GM18858 (cell line): ENCODE measurements around the gene GLIS1.
"Not testable (repeated sequence)": the region's sequence is repeated elsewhere in the genome, so short reads cannot be mapped to it uniquely, and the experiment has no call there.

Source experiments
- ATAC-seq: cut with Tn5 transposase; IDR thresholded peaks from one replicate; pipeline ENCODE4 v1.9.1; 2021; ENCODE audit not compliant: unreplicated experiment

The GLIS1 gene

DNA sequence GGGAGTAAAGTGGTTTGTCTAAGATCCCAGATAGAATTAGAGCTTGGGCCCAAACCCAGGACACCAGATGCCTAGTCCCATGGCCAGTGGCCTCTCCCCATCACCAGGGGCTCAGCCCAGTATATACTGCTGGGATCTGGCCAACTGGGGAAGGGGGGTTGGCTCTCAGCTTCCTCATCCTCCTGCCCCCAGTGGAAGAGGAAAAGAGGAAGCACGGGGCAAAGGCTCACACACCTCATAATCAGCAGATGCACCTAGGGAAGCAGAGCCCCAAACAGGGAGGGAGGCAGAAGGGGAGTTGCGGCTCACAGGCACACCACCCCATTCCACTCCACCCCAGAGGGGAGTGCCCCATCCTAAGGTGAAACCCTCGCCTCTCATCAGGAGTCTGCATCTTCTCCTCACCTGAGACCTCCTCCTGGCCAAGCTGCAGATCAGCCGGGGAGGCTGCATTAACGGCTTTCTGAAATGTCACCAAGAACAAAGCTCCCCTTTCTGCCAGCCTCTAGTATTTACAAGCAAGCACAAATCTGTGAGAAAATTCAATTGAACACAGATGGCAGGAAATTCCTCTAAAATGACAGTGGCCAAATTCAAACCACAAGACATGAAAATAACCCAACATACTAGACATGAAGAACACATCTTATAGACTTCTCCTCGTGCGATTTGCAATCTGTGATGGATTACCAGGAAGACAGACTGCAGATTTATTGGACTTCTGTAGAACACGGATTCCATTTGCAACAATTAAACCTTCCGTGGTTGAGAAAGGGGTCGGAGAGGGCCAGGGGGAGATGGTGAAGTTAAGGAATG lies 82.8 kb downstream of the GLIS1 start:
- ATAC-seq = no peak

DNA sequence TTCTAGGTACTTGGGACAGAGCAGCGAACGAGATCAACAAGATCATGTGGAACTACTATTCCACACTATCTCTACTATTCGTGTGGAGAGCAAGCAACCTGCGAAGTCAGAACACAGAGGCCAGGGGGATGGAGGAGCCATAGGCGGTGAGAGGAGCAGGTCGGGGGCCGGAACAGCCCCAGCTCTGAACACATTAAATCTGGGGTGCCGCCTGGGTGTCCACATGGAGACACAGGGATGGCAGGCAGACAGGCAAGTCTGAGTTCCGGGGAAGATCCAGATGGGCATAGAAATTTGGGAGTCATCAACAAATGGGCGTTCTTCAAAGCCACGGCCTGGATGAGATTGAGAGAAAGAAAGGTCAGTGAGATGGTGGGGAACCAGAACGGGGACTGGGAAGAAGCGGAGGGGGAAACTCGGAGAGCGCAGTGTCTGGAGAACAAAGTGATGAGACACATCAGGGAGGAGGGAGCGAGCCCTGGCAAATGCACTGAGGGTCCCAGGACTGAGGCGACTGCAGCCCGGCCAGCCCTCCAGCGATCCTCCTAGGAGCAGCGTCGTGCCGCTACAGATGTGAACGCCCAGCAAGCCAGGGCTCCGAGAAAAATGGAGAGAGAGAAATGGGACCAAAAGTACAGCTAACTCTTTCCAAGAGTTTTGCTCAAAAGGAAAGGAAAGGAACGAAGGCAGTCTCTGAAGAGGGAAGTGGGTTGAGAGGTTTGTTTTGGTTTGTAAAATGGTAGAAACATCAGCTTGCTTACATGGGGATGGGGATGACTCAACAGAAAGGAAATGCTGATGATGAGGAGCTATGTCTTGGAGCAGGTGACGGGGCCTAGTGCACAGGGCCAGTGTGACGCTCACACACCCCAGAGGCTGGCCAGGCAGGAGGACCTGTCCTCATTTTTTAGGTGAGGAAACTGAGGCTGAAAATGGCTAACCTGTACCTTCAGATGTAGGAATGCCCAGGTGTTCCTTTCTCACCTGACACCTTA lies 84.5 kb downstream of the GLIS1 start:
- ATAC-seq = no peak

DNA sequence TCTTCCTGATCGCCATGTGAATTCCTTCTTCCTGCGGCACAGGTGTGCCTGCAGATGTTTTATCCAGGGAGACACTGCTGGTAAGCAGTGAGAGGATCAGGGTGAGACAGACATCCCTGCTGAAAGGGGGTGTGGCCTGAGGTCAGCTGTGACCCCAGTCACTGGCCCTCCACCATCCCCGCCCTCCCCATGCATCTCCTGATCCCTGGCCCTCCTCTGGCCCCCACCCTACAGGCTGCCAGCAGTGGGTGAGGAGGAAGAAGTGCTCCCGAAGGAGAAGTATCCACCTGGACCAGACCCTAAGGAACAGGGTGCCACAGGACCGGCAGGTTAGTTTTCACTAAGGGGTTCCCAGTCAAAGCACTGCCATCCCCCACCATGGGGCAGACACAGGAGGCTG lies 85.3 kb downstream of the GLIS1 start:
- no peak for ATAC-seq

DNA sequence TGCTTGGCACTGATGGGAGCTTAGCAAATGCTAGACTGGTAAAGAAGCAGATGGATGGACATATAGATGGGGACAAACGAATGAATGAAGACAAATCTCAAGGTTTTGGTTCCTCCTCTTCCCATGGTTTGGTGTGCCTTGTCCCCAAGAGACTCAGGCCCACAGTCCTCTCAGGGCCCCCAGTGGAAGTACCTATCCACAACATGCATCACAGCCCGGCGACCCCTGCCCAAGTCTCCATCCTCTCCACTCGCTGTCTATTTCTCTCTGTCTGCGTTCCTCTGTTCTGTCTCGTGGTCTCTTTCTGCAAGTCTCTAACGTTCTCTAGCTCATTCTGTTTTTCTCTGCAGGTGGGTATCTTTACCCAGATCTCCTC lies 85.8 kb downstream of the GLIS1 start:
- no peak for ATAC-seq

DNA sequence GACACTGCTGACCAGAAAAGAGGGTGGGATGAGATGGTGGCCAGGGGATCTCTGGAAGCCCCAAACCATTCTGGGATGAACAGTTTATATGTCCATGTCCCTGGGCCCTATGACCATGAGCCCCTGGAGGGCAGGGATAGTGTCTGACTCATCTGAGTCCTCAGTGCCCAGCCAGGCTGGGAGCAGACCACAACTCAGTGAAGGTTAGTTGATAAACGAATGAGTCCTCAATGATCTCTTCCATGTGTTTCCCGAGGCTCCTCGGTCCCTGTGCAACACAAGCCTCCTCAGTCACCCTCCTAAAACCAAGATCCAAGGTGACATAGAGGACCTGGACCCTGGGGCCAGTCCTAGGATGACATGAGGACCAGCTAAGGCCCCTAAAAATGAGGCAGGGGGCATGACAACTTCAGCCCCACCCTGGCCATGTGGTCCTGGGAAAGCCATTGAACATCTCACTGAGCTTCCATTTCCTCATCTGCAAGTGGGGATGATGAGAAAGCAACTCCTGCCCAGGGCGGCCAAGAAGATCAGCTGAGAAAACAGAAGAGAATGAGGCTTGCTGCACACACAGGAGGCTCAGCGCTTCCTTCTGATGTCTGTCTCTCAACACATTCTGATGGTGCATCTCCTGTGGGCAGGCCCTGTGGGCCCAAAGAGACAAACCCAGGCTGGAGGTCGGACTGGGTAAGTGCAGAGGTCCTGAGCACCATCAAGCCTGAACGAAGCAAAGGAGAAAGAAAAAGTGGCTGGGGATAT lies 86.3 kb downstream of the GLIS1 start:
- no peak for ATAC-seq

DNA sequence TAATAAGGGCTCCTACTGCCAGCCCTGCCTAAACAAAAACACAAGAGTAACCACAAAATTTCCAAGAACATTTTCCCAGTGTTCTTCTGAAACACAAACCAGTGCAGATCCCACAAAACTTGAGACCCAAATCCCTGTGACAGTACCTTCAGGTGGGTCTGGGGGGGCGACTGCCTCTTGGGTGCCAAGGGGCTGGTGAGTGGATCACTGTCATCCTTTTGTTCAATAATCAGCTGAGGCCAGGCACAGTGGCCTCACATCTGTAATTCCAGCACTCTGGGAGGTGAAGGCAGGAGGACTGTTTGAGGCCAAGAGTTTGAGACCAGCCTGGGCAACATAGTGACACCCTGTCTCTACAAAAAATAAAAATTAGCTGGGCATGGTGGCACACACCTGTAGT lies 87.6 kb downstream of the GLIS1 start:
- no peak for ATAC-seq

DNA sequence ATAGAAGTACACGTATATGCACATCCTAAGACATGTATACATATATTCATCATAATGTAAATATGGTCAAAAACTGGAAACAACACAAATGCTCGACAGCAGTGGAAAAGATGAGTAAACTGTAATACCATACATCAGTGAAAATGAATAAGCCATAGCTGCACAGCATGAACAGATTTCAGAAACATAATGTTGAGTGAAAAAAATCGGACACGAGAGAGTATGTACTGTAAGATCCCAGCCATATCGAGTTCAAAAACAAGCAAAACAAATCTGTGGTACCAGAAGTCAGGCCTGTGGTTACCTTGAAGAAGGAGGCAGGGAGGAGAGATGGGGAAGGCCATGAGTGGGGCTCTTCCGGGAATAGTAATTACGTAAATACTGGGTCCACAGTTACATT lies 90.4 kb downstream of the GLIS1 start:
- no peak for ATAC-seq

DNA sequence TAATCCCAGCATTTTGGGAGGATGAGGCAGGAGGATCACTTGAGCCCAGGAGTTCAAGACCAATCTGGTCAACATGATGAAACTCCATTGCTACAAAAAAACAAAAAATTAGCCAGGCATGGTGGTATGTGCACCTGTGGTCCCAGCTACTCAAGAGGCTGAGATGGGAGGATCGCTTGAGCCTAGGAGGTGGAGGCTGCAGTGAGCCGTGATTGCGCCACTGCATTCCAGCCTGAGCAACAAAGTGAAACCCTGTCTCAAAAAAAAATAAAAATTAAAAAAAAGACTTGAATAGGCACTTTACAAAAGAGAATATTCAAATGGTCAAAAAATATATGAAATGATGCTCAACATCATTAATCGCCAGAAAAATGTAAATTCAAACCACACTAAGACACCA lies 91.0 kb downstream of the GLIS1 start:
- not testable (repeated sequence) for ATAC-seq

DNA sequence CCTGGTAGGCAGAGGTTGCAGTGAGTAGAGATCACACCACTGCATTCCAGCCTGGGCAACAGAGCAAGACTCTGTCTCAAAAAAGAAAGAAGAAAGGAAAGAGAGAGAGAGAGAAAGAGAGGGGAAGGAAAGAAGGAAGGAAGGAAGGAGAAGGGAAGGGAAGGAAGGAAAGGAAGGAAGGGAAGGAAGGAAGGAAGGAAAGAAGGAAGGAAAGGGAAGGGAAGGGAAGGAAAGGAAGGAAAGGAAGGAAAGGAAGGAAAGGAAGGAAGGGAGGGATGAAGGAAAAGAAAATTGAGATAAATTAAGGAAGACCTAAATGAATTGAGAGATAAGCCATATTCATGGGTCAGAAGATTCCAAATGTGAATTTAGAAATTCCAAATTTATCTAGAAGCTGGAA lies 92.2 kb downstream of the GLIS1 start:
- ATAC-seq = no peak

DNA sequence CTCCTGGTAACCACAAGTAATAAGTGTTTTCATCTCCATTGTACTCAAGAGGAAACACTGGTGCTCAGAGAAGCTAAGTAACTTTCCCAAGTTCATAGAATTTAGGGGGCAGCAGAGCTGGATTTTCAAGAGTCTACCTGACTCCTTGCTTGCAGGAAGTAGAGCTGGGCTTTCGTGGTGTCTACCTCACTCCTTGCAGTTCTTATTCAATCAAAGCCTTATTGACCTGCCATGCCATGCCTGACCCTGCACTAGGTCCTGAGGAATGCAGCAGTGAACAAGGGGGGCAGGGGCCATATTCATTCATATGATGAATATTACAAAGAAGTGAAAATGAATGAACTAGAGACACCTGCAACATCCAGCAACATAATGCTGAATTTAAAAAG lies 93.3 kb downstream of the GLIS1 start:
- ATAC-seq = no peak

DNA sequence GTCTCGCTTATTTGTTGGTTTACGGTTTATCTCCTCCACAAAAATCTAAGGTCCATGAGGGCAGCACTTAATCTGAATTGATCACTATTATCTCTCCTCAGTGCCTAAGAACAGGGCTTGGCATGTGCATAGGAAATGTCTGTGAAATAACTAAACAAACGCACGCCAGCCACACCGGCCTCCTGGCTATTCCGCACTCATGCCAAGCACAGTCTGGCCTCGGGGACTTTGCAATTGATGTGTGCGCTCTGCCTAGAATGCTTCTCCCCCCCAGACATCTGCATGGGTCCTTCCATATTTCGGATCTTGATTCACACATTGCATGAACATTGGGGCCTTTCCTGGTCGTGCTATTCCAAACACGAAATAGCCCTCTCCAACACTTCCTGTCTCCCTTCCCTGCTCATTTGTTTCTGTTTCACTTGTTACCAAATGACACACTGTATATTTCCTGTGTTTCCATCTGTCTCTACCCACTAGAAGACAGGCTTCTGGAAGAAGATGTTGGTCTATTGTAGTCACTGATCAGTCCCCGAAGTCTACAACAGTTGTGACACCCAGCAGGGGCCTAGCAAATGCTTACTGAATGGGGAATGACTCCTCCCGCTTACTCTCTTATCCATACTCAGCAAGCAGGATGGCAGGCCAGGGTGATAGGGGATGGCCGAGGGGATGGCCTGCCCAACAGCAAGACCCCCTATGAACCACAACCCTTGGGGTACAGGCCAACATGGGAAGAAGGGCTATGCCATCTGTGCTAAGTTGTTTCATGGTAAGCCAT lies 93.9 kb downstream of the GLIS1 start:
- no peak for ATAC-seq

DNA sequence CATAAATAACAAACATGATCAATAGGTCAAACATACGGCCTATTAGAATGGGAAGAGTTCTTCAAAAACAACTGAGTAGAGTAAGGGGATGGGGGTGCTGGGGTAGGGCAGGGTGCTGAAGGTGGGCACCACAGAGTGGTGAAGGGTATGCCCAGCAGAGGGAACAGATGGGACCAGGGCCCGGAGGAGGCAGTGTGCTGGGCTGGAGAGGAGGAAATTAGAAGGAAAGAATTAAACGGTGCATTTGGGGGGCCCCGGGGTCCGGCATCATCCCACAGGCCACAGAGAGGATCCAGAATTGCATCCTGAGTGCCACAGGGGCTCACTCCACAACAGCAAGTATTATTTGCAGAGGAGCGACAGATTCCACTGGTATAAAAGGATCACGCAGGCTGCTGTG lies 94.5 kb downstream of the GLIS1 start:
- no peak for ATAC-seq

DNA sequence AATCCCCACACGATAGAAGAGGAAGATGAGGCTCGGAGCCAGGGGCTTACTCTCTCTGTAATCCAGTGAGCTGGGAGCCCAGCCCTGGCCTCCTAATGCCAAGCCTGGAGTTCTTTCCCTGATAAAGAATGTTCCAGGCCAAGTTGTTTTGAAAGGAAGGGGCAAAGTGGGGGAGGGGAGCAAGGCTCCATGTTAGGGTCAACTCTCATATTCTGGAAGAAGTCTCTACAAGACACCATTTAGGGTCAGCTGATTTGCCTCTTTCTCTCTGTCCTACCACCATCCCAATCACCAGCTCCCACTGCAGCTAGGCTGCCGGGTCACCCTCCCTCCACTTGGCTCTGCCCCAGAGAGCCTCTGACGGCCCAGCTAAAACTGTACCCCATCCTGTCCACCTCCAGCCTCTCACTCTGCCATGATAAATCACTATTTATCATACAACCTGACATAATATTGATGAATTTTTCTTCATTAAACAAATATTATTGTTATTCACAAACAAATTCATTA lies 95.0 kb downstream of the GLIS1 start:
- no peak for ATAC-seq

DNA sequence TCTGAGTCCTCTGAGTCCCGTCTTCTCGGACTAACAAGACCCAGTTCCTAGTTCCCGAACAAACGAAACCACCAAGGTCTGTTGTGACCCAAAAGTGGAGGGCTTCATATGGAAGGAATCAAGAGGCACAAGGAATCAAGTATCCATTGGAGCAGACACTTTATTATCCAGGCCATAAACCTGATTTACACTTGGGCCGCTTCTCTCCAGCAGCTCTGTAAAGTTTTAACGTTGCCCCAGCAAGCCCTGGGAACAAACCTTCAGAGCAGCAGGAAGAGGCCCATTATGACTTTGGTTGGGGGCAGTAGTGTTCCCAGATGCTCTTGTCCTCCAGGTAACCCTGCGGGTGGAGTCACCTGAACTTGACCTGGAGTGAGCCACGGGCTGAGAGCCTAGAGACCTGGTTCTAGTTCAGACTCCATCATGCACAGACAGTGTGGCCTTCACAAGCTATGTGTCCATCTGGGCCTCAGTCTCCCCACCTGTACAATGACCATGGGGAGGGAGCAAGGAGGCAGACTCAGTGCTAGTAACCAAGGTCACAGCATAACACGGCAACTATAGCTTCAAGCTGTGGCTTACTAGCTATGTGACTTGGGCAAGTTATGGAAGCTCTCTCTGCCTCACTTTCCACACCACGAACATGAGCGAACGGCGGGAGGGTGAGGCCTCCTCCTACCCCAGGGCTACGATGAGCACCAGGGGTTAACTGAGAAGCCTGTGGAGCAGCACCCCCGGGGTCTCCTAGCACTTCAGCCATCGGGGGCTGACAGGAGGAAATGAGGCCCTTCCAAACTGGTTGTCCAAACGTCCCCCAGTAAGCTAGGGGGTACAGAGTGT lies 95.7 kb downstream of the GLIS1 start:
- no peak for ATAC-seq

DNA sequence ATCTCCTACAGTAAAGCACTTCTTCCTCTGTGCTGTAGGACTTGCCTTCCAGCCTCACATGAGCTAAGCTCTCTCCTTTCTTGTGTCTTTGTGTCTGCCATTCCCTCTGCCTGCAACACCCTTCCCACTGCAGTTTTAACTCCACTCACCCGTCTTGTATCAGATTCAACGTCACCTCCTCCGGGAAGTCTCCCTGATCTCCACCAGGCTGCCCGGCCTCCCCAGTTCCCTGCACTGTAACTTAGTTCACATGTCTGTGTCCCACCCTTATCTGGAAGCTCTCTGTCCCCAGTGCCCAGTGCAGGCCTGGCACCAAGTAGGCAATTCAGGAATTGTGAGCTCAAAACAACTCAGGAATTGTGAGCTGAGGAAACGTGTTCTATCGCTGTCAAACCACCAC lies 96.4 kb downstream of the GLIS1 start:
- ATAC-seq = no peak

DNA sequence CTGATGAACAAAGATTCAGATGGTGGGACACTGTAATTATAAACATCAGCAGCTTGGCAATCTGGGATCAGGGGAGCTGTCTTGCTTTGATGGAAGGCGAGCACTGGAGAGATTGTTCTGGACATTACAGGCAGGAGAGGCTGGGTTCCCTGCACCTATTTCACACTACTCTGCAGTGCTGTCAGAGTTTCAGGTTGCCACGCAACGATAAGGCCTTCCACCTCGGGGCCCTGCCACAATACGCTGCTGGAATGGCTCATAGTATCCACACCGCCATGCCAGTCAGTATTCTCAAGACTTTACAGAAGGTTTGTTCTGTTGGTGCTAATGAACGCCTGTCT lies 96.8 kb downstream of the GLIS1 start:
- ATAC-seq = no peak

DNA sequence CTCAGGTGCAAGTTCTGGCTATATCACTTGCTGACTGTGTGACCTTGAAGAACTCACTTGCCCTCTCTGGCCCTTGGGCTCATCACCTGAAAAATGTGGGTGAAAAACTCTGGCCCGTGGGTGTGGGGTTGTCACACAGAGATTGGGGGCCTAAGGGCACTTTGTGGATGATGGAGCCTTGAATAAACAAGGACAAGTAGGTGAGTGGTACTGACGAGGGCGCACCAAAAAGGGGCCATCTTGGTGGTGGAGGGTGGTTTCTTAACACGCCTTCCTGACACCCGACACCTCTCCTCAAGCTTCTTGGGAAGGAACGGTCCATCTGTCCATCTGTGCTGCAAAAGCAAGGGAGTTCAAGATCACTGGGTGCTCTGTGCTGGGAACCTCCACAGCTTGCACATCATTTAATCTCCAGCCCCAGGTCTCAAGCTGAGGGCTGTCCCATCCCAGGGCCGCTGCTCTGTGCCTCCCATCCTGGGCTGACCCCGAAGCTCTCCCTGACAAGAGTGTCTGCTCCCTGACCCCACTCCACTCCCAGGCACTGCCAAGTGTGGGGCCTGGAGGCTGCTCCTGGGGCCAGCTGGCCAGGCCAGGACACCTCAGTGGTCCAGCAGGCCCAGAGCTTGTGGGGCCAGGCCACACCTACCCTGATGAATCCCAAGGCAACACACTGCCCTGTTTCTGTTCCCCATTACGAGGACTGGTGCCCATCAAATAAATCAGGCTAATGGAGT lies 97.3 kb downstream of the GLIS1 start:
- ATAC-seq = no peak

DNA sequence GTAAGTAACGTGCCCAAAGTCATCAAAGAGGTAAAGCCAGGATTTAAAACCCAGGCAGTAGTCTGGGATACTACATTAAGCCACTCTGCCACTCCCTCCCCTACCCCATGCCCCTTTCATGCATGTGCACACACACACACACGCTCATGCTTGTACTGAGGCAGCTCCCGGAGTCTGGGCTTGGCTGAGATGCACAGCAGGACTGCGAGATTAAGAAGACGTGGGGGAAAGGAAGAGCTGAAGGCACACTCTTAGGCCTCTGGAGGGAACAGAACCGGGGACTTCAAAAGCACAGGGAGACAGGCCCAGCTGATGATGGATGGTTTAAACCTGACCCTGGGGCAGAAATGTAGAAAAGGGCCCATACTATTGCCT lies 98.3 kb downstream of the GLIS1 start:
- no peak for ATAC-seq
